Thyroid gland (tissue), 4 donors: ENCODE data around the gene DLD. TPM values are rescaled to one million over a fixed set of nuclear protein-coding genes. Genes with fewer than 3 reads are reported as not detected.

Experiments used
- DNase-seq, 2 donors: peaks; one replicate each; pipeline ENCODE4 v3.0.0-alpha.2; 2019
- H3K27ac ChIP-seq, 3 donors: fragments of 200-600 bp; sonication (generic); 1 replicate in 2 of 3; 2 replicates in 1 of 3; pipeline ENCODE4 v1.5.1; 2016 to 2019; ENCODE audit warnings: mild to moderate bottlenecking in 1 of 3, moderate library complexity in 1 of 3
- H3K27me3 ChIP-seq: fragments of 200-600 bp; sonication (generic); one replicate; pipeline ENCODE4 v1.5.1; 2019
- H3K36me3 ChIP-seq, 2 donors: fragments of 200-600 bp; sonication (generic); one replicate each; pipeline ENCODE4 v1.5.1; 2016 to 2019
- H3K4me1 ChIP-seq, 2 donors: fragments of 200-600 bp; sonication (generic); one replicate each; pipeline ENCODE4 v1.5.1; 2017 to 2019
- H3K4me3 ChIP-seq, 3 donors: fragments of 200-600 bp; sonication (generic); replicated peaks in 1 of 3; 1 replicate in 2 of 3; 2 replicates in 1 of 3; pipeline ENCODE4 v1.5.1; 2016; ENCODE audit warnings: mild to moderate bottlenecking in 1 of 3
- H3K9me3 ChIP-seq: fragments of 200-600 bp; sonication (generic); one replicate; pipeline ENCODE4 v1.5.1; 2017
- POLR2A ChIP-seq, 2 donors: fragments of 450-650 bp; IDR thresholded peaks; one replicate each; pipeline ENCODE4 v1.6.1; 2017; ENCODE audit warnings: antibody characterized with exemption in 2 of 2, mild to moderate bottlenecking in 2 of 2, moderate library complexity in 1 of 2
- WGBS, 2 donors: methylation state at CpG; one replicate each; pipeline ENCODE4 v1.1.5; 2017; 5-methylcytosine and 5-hydroxymethylcytosine counted together
- intact Hi-C: fragments of 100-400 bp; cut with DNase I; formaldehyde crosslinking; loops from one replicate; pipeline ENCODE4 v1.15.1; 2023
- total RNA-seq, 4 donors: library from RNA; depleted of rRNA; stranded (reverse); fragments of >200 nt; gene quantifications; one replicate each; pipeline ENCODE4 v1.2.3, GENCODE V29; 2016
- TF ChIP-seq, protein P1 (sequence below), 6 experiments: fragments of 200-600 bp in 3 of 6; fragments of 450-650 bp in 3 of 6; sonication (generic) in 3 of 6; IDR thresholded peaks; one replicate each; pipeline ENCODE4 v1.5.1; 2016 to 2019; ENCODE audit warnings: antibody characterized with exemption in 6 of 6, mild to moderate bottlenecking in 2 of 6, inconsistent platforms in 1 of 6, moderate library complexity in 1 of 6

DLD gene
- total RNA-seq, 4 donors from 2014 or later: 108 to 343 (median 213) TPM

DNA sequence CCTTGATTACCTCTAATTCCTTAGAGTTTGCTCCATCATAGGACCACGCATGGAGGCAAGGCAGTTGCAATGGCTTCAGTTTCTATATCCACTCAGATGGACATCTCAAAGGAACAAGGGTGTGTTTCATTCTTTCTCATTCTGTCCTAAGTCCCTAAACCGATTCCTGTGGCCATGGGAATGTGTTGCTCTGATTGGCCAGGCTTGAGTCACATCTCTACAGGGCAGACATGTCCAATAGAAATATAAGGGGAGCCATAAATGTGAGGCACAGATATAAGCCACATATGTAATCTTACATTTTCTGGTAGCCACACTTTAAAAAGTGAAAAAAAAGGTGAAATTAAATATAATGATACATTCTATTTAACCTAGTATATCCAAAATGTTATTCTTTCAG is 16.9 kb upstream of the DLD start:
- Histone ChIP-seq H3K36me3 (no peaks in the 10 kb centered on the region), H3K4me3 (no peak overlapping the region), H3K4me1 (no peaks in the 10 kb centered on the region), H3K27ac (no peak overlapping the region), H3K9me3 (no peaks in the 10 kb centered on the region), H3K27me3 (no peaks in the 10 kb centered on the region)
- WGBS, 2 donors: 78 to 83% methylated on average over 2 of the region's 2 CpGs
- no peak for TF ChIP-seq POLR2A (IDR thresholded peaks at IDR 0.05)
- TF ChIP-seq, protein P1, sequence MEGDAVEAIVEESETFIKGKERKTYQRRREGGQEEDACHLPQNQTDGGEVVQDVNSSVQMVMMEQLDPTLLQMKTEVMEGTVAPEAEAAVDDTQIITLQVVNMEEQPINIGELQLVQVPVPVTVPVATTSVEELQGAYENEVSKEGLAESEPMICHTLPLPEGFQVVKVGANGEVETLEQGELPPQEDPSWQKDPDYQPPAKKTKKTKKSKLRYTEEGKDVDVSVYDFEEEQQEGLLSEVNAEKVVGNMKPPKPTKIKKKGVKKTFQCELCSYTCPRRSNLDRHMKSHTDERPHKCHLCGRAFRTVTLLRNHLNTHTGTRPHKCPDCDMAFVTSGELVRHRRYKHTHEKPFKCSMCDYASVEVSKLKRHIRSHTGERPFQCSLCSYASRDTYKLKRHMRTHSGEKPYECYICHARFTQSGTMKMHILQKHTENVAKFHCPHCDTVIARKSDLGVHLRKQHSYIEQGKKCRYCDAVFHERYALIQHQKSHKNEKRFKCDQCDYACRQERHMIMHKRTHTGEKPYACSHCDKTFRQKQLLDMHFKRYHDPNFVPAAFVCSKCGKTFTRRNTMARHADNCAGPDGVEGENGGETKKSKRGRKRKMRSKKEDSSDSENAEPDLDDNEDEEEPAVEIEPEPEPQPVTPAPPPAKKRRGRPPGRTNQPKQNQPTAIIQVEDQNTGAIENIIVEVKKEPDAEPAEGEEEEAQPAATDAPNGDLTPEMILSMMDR (IDR thresholded peaks at IDR 0.05): no peak
- intact Hi-C loops: loop anchor here (10.0 kb wide), 3 partner anchors 129 to 409 kb away; partner anchors contain the start of gene CBLL1
- no peak for DNase-seq

DNA sequence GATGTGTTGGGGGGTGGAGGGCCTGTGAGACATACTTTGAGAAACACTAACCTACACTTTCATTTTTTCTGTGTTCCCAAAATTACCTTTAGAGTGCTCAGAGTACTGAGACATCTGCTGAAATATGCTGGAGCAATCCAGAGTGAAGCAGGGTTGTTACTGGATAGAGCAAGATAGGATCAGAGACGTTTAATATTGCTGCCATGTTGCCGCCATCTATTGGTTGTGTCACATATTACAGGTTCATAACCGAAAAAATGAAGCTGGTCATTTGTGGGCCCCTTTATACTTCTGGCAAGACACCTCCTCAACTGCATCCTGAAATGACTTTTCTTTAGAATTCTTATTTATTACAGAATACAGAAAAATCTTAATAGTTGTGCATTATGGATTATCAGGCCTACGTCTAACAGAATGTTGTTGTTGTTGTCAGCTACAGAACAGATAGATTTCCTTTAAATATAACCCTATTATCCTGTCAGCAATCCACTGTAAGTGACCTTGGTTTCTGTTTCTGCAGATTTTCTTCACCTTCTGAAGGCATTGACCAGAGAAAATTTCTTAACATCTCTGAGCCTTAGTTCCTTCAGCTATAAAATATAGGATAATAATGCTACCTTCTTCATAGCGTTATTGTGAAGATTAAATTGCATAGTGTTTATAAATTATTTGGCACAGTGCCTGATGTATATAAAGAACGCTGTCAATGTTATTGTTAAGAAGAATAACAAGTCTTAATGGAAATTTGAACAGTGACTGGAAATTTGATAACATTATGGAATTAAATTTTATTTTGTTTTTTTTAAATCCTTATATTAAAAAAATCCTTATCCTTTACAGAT is 16.2 kb upstream of the DLD start:
- peak; percentile 22 to 37 for DNase-seq
- H3K27me3 ChIP-seq: no peaks in the 10 kb centered on the region
- TF ChIP-seq, protein P1 (IDR thresholded peaks at IDR 0.05): peak; percentile 28 to 80 (median 72)
- TF ChIP-seq POLR2A (IDR thresholded peaks at IDR 0.05): no peak
- H3K27ac ChIP-seq: no peak overlapping the region
- H3K4me3 ChIP-seq: no peak overlapping the region
- intact Hi-C loops: loop anchor here (10.0 kb wide), 3 partner anchors 130 to 410 kb away; partner anchors contain the start of gene CBLL1
- no peaks in the 10 kb centered on the region for H3K36me3 ChIP-seq
- WGBS, 2 donors: 29% methylated on average over 6 of the region's 6 CpGs
- no peaks in the 10 kb centered on the region for H3K4me1 ChIP-seq
- H3K9me3 ChIP-seq: no peaks in the 10 kb centered on the region

DNA sequence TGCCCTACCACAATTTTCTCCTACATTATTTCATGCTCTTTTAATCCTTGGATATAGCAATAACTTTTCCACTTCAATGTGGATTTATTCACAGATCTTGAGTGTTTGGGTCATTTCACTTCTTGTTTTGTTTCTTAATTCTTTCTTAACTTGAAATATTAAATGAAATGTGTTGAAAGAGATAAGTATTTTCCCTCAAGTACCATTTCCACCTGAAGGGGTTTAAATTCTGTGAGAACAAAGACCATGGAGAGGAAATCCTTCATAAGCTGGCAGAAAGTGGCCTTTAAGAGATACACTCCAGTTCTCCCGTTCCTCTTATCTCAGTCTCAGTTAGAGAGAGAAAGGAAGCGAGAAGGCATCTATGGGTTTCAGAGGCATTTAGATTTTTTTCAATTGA is 14.1 kb upstream of the DLD start:
- 28 to 37% methylated on average over 2 of the region's 2 CpGs for WGBS, 2 donors
- TF ChIP-seq POLR2A (IDR thresholded peaks at IDR 0.05): no peak
- TF ChIP-seq, protein P1 (IDR thresholded peaks at IDR 0.05): no peak
- no peaks in the 10 kb centered on the region for H3K4me1 ChIP-seq
- H3K27me3 ChIP-seq: no peaks in the 10 kb centered on the region
- intact Hi-C loops: loop anchor here (10.0 kb wide), 3 partner anchors 132 to 412 kb away; partner anchors contain the start of gene CBLL1
- H3K4me3 ChIP-seq: no peak overlapping the region
- H3K36me3 ChIP-seq: no peaks in the 10 kb centered on the region
- H3K27ac ChIP-seq: peak overlapping the region in 2 of 3 donors; percentile 29 to 37
- no peak for DNase-seq
- no peaks in the 10 kb centered on the region for H3K9me3 ChIP-seq

DNA sequence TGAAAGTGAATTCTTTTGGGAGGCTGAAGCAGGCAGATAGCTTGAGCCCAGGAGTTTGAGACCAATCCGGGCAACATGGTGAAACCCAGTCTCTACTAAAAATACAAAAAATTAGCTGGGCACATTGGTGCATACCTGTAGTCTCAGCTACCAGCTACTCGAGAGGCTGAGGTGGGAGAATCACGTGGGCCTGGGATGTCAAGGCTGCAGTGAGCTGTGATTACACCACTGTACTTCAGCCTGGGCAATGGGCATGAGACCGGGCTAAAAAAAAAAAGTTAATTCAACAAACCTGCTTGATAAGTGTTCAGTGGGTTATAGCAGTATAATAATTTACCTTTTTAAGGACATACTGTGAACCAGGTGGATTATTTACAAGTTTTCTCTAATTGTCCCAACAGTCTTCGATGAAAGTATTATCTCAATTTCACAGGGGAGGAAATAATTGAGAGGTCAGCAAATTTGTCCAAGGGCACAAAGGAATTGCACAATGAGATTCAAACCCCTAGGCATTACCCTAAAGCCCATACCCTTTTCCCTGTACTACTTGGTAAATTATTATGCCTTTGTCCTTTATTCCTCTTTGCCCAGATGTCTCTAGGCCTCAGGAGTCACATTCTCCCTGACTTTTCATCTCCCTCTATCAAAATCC is 13.1 kb upstream of the DLD start:
- H3K27ac ChIP-seq: no peak overlapping the region
- DNase-seq: peak; percentile 45 to 53
- H3K4me1 ChIP-seq: no peaks in the 10 kb centered on the region
- H3K27me3 ChIP-seq: no peaks in the 10 kb centered on the region
- H3K9me3 ChIP-seq: no peaks in the 10 kb centered on the region
- no peak for TF ChIP-seq POLR2A (IDR thresholded peaks at IDR 0.05)
- TF ChIP-seq, protein P1 (IDR thresholded peaks at IDR 0.05): no peak
- WGBS, 2 donors: 61 to 67% methylated on average over 5 of the region's 5 CpGs
- no peak overlapping the region for H3K4me3 ChIP-seq
- intact Hi-C loops: loop anchor here (10.0 kb wide), 3 partner anchors 133 to 413 kb away; partner anchors contain the start of gene CBLL1
- H3K36me3 ChIP-seq: no peaks in the 10 kb centered on the region
